Measurements from ENCODE around the gene GCC2.

GRCh38 chr2:108454440-108454839 lies 5.4 kb downstream of the GCC2 start:
- TF ChIP-seq CTCF (IDR thresholded peaks at IDR 0.05) (no peak), POLR2A (IDR thresholded peaks at IDR 0.05) (no peak)
